Lower leg skin (tissue), 3 donors: ENCODE results near the gene CCDC175.

Experiments used
- POLR2A ChIP-seq, 2 donors: fragments of 450-650 bp; IDR thresholded peaks; one replicate each; pipeline ENCODE4 v1.6.1; 2016 to 2017; ENCODE audit warnings: antibody characterized with exemption in 2 of 2, mild to moderate bottlenecking in 1 of 2, moderate library complexity in 1 of 2
- TF ChIP-seq, protein P1 (sequence below), 3 donors: fragments of 450-650 bp; IDR thresholded peaks; one replicate each; pipeline ENCODE4 v1.5.1; 2016; ENCODE audit warnings: antibody characterized with exemption in 3 of 3, mild to moderate bottlenecking in 3 of 3, moderate library complexity in 2 of 3

DNA sequence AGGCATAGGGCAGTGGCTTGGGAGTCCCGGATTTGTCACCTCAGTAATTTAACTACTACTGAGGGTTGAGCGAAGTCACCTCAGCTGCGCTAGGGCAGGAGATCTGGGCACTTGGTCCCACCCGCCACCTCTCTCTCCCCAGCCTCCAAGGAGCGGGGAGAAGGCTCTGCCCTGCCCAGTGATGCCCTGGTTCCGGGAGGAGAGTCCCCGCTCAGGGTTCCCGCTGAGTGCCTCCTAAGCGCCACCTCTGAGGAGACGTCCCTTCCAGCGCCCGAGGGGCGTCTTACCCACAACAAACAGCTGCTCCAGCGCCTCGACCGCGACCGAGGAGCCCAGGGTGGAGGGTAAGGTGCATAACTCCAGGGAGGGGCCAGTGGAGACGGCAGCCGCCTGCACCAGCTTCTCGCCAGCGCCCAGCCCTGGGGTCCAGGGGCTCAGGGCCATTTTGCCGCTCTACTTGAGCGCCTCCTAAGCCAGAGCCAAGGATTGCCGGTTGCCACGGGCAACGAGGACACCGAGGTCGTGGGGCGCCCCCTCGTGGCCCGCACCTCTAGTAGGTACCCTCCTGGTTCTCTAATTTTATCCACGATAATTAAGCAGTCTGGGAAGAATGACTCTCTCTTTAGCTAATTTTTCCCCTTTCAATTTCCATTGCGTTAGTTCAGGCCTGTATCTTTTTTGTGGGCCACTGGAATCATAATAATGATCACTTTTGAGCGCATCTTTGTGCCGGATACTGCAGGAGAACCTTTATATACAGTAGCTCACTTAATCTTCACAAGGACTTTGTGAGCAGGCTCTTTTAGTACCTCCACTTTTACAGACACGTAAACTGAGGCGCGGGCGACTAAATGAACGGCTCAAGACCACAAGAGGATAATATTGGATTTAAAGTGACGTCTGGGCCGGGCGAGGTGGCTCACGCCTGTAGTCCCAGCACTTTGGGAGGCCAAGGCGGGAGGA lies at the start of gene CCDC175:
- TF ChIP-seq, protein P1, sequence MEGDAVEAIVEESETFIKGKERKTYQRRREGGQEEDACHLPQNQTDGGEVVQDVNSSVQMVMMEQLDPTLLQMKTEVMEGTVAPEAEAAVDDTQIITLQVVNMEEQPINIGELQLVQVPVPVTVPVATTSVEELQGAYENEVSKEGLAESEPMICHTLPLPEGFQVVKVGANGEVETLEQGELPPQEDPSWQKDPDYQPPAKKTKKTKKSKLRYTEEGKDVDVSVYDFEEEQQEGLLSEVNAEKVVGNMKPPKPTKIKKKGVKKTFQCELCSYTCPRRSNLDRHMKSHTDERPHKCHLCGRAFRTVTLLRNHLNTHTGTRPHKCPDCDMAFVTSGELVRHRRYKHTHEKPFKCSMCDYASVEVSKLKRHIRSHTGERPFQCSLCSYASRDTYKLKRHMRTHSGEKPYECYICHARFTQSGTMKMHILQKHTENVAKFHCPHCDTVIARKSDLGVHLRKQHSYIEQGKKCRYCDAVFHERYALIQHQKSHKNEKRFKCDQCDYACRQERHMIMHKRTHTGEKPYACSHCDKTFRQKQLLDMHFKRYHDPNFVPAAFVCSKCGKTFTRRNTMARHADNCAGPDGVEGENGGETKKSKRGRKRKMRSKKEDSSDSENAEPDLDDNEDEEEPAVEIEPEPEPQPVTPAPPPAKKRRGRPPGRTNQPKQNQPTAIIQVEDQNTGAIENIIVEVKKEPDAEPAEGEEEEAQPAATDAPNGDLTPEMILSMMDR (IDR thresholded peaks at IDR 0.05) = no peak
- TF ChIP-seq POLR2A (IDR thresholded peaks at IDR 0.05) = no peak
